Activated T-cell treated with anti-CD3 and anti-CD28 coated beads, Interleukin-2, amount 50 U/mL, for 72 hours (primary cell): ENCODE data around the gene MIER2. TPM values are rescaled to one million over a fixed set of nuclear protein-coding genes. Genes with fewer than 3 reads are reported as not detected.

ENCODE experiments used
- ATAC-seq, 2 donors: fragments of 150-1000 bp; cut with Tn5 transposase; replicated peaks in 1 of 2; 2 replicates each; pipeline ENCODE4 v1.10.0; 2021; ENCODE audit warnings: moderate library complexity in 2 of 2, mild to moderate bottlenecking in 1 of 2
- DNase-seq, 2 donors: peaks; one replicate each; pipeline ENCODE4 v3.0.0; 2021 to 2022; ENCODE audit warnings: mixed read lengths in 1 of 2
- H3K27ac Mint-ChIP-seq: one replicate; pipeline ENCODE4 v1.8.0; 2022; ENCODE audit warnings: mild to moderate bottlenecking, moderate library complexity, mixed read lengths
- H3K27me3 Mint-ChIP-seq: one replicate; pipeline ENCODE4 v1.8.0; 2022; ENCODE audit warnings: low read depth, mixed read lengths
- H3K36me3 Mint-ChIP-seq, 2 donors: one replicate each; pipeline ENCODE4 v1.8.0; 2022; ENCODE audit warnings: mixed read lengths in 2 of 2, mild to moderate bottlenecking in 1 of 2; ENCODE audit not compliant: insufficient read depth in 2 of 2
- H3K4me1 Mint-ChIP-seq: one replicate; pipeline ENCODE4 v1.8.0; 2022; ENCODE audit warnings: low read depth, mixed read lengths
- H3K4me3 Mint-ChIP-seq, 2 donors: one replicate each; pipeline ENCODE4 v1.8.0; 2022; ENCODE audit warnings: mild to moderate bottlenecking in 2 of 2, mixed read lengths in 2 of 2, moderate library complexity in 2 of 2
- H3K9me3 Mint-ChIP-seq, 2 donors: one replicate each; pipeline ENCODE4 v1.8.0; 2022; ENCODE audit warnings: mixed read lengths in 2 of 2
- total RNA-seq, 2 donors: library from RNA; stranded (reverse); gene quantifications; one replicate each; pipeline ENCODE4 v1.2.3, GENCODE V29; 2022

The MIER2 gene
- total RNA-seq, 2 donors from 2014 or later = 25.8 to 29.0 TPM

DNA sequence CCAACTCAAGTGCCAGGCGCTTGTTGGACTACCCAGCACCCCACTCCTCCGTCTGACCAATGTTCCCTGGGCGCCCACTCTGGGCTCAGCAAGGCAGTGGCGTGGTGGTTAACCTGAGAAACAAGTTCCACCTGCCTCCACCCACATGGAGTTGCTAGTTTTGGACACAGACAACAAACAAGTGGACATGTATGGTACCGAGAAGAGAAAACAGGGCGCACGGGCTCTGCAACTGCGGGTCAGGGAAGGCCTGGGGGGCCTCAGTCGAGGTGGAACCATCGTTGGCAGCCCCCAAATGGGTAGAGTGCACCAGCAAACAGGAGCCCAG lies 2.5 kb downstream of the MIER2 start:
- H3K27me3 Mint-ChIP-seq = peaks cover 6% of the 10 kb centered on the region
- H3K4me1 Mint-ChIP-seq = peaks cover 70% of the 10 kb centered on the region
- peaks cover 7 to 16% of the 10 kb centered on the region in 2 donors for H3K36me3 Mint-ChIP-seq
- H3K4me3 Mint-ChIP-seq = peak overlapping the region; percentile 46 to 82
- ATAC-seq (no peak), DNase-seq (no peak)
- H3K27ac Mint-ChIP-seq = no peak overlapping the region
- no peaks in the 10 kb centered on the region for H3K9me3 Mint-ChIP-seq

DNA sequence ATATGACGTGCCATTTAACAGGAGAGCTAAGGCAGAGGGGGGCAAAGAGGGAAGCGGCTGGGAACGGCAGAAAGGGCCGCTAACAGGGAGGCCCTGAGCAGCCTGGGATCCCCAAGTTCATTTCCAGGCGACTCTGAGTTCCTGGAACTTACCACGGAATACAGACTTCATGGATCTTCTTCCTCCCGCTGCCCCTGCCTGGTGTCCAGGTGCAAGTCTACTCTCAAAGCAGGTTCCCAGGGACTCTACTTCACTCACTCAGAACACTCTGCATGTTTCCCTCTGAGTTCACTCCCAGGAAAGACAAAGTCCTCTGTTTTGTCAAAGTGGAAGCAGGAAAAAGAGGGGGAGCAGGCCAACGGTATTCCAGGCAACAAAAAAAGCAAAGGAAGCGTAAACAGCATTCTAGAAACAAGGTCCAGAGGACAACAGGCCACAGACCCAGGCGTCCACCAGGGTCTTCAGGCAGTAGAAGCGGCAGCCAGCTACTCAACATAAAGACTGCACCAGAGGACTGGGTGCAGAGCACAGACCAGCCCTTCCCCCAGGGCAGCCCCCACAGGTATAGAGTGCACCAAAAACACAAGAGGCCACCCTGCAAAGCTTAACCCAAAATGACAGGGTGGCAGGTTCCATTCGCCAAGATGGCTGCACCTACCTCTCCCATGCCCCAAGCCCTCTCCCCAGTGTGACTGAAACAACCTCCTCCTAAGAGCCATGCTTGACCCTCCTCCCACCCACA lies 3.0 kb downstream of the MIER2 start:
- no peak overlapping the region for H3K27ac Mint-ChIP-seq
- no peaks in the 10 kb centered on the region for H3K9me3 Mint-ChIP-seq
- no peak for DNase-seq
- peaks cover 73% of the 10 kb centered on the region for H3K4me1 Mint-ChIP-seq
- H3K36me3 Mint-ChIP-seq = peaks cover 9 to 16% of the 10 kb centered on the region in 2 donors
- peak overlapping the region; percentile 8 to 18 for H3K4me3 Mint-ChIP-seq
- H3K27me3 Mint-ChIP-seq = peaks cover 6% of the 10 kb centered on the region
- no peak for ATAC-seq

DNA sequence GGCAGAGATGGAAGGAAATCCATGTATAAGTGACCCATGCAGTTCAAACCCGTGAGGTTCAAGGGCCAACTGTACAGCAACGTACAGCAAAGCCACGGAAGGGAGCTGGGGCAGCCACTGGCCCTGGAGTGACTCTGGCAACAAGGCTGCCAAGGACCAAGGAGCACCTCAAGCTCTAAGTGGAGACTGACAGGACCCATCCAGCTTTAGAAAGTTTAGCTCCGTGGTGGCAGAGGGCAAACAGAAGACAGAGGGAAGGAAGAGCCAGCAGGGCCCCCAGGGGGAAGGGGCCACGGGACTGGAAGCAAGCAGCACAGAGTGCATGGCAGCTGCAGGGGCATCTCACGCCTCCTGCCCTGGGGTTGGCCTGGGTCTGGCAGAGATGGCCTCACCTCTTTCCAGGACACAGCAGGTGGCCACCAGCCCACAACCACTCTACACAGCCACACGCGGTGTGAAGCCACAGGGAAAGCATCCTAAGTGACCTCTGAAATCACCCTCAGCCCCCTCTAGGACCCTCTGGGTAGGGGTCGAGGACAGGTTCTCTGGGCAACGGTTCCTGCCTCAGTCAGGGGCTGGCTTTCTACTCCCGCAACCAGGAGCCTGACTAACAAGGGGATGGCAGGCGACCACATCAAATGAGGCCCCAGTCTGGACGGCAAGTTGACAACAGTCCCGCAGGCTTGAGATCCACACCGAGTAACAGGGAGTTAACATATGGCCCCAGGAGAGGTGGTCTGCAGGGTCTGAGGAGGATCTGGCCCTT lies 3.8 kb downstream of the MIER2 start:
- Mint-ChIP-seq H3K9me3 (no peaks in the 10 kb centered on the region), H3K27ac (no peak overlapping the region), H3K36me3 (peaks cover 9 to 16% of the 10 kb centered on the region in 2 donors), H3K4me3 (peak overlapping the region in 1 of 2 donors; percentile 34), H3K4me1 (peaks cover 73% of the 10 kb centered on the region), H3K27me3 (peaks cover 6% of the 10 kb centered on the region)
- ATAC-seq (no peak), DNase-seq (no peak)

DNA sequence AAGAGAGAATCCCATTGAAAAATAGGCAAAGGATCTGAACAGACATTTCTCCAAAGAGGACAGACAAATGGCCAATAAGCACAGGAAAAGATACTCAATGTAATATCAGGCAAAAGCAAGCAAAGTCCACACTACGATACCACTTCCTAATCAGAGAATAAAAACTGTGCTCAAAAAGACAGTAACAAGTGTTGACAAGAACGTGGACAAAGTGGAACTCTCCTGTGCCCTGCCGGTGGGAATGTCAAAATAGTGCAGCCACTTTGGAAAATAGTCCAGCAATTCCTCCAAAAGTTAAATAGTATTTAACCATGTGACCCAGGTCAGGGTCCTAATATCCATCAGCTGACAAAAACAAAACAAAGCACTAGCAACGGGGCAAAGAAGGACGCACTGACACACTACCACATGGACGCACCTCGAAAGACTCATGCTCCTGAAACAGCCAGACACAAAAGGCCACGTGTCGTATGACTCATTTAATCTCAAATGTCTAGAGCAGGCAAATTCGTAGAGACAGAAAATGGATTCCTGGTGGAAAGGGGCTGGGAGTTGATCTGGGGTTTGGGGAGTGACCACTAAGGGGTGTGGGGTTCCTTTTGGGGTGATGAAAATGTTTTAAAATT lies 5.2 kb downstream of the MIER2 start:
- peaks cover 9 to 13% of the 10 kb centered on the region in 2 donors for H3K36me3 Mint-ChIP-seq
- H3K4me1 Mint-ChIP-seq = peaks cover 65% of the 10 kb centered on the region
- DNase-seq (no peak), ATAC-seq (no peak)
- H3K4me3 Mint-ChIP-seq = no peak overlapping the region
- no peaks in the 10 kb centered on the region for H3K27me3 Mint-ChIP-seq
- H3K9me3 Mint-ChIP-seq = no peaks in the 10 kb centered on the region
- no peak overlapping the region for H3K27ac Mint-ChIP-seq

DNA sequence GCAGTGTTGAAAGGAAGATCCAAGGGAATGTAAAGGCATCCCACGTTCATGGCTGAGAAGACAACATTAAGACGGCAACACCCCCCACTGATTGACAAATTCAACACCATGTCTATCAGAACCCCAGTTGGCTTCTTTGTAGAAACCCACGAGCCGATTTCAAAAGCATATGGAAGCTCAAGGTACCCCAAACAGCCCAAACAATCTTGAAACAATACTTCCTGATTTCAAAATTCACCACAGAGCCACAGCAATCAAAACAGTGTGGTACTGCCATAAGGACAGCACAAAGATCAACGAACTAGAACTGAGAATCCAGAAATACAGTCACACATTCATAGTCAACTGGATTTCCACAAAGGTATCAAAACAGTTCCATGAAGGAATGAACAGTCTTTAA lies 6.2 kb downstream of the MIER2 start:
- H3K4me1 Mint-ChIP-seq = peaks cover 60% of the 10 kb centered on the region

DNA sequence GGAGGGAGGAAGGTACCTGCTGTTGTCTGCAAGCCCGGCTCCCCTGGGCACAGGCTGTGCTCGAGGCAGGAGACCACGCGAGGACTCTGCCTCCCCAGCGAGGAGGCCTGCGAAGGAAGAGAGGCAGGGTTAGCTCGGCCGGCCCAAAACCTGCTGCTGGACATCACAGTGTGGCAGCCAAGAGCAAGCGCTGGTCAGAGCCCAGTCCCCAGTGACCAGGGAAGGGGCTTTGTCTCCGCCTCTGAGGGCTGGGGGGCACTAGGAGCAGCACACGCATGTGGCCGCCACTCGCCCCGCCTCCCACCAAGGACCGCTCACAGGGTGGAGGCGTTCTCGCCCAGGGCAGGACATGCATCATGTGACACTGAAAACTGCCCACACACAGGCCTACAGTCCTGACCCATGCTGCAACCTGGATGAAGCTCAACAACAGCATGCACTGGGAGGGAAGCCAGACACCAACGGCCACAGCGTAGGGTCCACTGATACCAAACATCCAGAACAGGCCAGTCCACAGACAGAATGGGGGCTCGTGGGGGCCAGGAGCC lies 8.5 kb downstream of the MIER2 start:
- no peak overlapping the region for H3K4me3 Mint-ChIP-seq
- peaks cover 11 to 16% of the 10 kb centered on the region in 2 donors for H3K36me3 Mint-ChIP-seq
- DNase-seq (no peak), ATAC-seq (no peak)
- H3K9me3 Mint-ChIP-seq = no peaks in the 10 kb centered on the region
- no peaks in the 10 kb centered on the region for H3K27me3 Mint-ChIP-seq
- no peak overlapping the region for H3K27ac Mint-ChIP-seq
- H3K4me1 Mint-ChIP-seq = peaks cover 37% of the 10 kb centered on the region

More for the DNA sequence above, 6.2 kb downstream of the MIER2 start:
- peaks cover 9 to 13% of the 10 kb centered on the region in 2 donors for H3K36me3 Mint-ChIP-seq
- no peak overlapping the region for H3K4me3 Mint-ChIP-seq
- no peak overlapping the region for H3K27ac Mint-ChIP-seq
- DNase-seq (no peak), ATAC-seq (no peak)
- H3K9me3 Mint-ChIP-seq = no peaks in the 10 kb centered on the region
- H3K27me3 Mint-ChIP-seq = no peaks in the 10 kb centered on the region

DNA sequence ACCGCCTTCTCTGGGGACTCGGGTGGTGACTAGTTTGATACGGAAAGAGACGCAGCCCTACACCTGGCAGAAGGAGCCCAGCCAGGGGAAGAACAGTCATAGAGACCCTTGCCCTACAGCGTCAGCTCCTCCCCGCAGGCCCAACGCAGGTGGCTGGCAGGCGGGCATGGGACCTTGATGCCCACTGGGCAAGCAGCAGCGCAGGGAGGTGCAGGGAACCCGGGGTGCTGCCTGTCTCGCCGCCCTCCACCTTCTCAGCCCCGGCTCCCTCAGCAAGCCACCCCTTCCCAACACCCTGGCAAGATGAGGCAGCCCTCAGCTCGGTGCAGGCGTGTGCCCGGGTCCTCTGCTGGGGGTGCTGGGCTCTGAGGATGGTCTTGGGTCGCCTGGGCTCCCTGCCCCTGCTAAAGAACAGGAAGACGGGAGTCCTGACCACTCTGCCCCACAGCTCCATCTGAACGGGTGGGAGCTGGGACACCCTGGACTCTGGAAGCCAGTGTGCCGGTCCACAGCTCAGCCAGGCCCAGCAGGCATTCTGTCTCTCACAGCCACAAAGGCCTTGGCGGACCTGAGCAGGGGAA lies 9.0 kb downstream of the MIER2 start:
- H3K27ac Mint-ChIP-seq = no peak overlapping the region
- H3K36me3 Mint-ChIP-seq = peaks cover 14 to 19% of the 10 kb centered on the region in 2 donors
- H3K4me3 Mint-ChIP-seq = no peak overlapping the region
- H3K4me1 Mint-ChIP-seq = peaks cover 32% of the 10 kb centered on the region
- ATAC-seq (no peak), DNase-seq (no peak)
- peaks cover 2% of the 10 kb centered on the region in 2 donors for H3K9me3 Mint-ChIP-seq
- no peaks in the 10 kb centered on the region for H3K27me3 Mint-ChIP-seq

DNA sequence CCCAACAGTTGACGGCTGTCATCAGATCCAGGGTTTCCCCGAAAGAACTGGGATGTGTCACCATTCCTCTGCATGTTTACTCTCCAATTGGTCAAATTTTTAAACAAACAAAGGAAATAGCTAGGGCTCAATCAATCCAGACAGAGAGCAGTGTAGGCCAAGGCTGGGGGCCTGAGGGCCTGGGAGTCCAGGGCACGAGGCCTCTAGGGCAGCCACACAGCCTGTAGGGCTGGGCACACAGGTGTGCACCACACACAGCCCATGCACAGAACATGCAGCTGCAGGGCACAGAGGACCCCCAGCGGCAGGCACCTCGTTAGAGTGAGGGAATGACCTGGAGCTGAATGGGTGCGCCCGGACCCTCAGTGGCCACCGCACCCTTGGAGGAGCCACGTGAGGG lies 9.5 kb downstream of the MIER2 start:
- no peak overlapping the region for H3K27ac Mint-ChIP-seq
- H3K36me3 Mint-ChIP-seq = peaks cover 16 to 23% of the 10 kb centered on the region in 2 donors
- H3K9me3 Mint-ChIP-seq = peaks cover 2% of the 10 kb centered on the region in 2 donors
- H3K4me1 Mint-ChIP-seq = peaks cover 28% of the 10 kb centered on the region
- H3K4me3 Mint-ChIP-seq = no peak overlapping the region
- no peak for ATAC-seq
- no peaks in the 10 kb centered on the region for H3K27me3 Mint-ChIP-seq
- no peak for DNase-seq

DNA sequence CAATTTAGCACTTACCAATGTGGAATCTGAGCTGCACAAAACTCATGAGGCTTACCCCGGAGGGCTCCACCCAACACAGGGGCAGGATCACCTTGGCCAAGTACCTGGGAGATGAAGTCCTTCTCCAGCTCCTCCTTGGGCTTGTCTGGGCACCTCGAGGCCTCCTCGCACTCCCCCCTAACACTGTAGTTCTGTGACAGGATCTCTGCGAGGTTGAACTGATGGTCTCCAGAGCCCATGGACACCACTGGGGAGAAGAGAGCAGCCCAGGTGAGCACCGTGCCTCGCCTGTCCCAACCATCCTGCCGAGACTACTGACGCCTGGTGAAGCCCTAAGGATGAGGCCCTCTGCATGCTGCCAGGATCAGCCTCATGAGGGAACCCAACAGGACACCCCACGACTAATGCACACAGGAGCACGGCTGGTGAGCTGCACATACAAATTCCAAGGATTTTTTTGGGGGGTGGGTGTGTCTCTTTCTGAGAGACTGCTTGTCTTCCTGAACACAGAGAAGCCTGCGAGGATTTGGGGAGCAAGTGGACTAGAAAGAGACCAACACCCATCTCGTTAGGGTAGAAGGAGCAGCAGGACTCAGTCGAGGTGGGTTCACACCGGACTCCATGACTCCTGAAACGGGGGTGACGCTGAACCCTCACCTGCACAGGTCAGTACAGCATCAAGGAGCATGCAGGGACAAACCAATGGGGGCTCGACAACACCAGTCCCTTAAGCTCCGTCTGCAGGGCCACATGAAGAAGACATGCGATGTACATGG lies 10.1 kb downstream of the MIER2 start:
- Mint-ChIP-seq H3K27ac (no peak overlapping the region), H3K36me3 (peaks cover 13 to 21% of the 10 kb centered on the region in 2 donors), H3K27me3 (no peaks in the 10 kb centered on the region), H3K9me3 (peaks cover 2% of the 10 kb centered on the region in 2 donors), H3K4me1 (peaks cover 22% of the 10 kb centered on the region), H3K4me3 (no peak overlapping the region)
- no peak for DNase-seq
- no peak for ATAC-seq

DNA sequence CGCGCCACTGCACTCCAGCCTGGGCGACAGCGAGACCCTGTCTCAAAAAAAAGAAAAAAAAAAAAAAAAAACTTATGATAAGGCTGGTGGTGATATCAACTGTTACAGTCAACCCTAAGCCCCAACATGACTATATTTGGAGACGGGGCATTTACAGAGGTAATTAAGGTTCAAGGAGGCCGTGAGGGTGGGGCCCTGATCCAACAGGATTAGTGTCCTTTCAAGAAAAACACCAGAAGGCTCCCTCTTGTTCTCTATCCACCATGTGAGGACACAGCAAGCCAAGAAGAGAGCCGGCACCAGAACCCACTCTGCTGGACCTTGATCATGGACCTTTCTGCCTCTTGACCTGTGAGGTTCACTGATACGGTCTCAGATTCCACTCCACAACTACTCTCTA lies 14.1 kb downstream of the MIER2 start:
- no peaks in the 10 kb centered on the region for H3K4me1 Mint-ChIP-seq
- peaks cover 2 to 6% of the 10 kb centered on the region in 2 donors for H3K9me3 Mint-ChIP-seq
- no peak for ATAC-seq
- no peak overlapping the region for H3K4me3 Mint-ChIP-seq
- H3K27me3 Mint-ChIP-seq = no peaks in the 10 kb centered on the region
- H3K36me3 Mint-ChIP-seq = peaks cover 21 to 31% of the 10 kb centered on the region in 2 donors
- DNase-seq = no peak
- H3K27ac Mint-ChIP-seq = no peak overlapping the region

DNA sequence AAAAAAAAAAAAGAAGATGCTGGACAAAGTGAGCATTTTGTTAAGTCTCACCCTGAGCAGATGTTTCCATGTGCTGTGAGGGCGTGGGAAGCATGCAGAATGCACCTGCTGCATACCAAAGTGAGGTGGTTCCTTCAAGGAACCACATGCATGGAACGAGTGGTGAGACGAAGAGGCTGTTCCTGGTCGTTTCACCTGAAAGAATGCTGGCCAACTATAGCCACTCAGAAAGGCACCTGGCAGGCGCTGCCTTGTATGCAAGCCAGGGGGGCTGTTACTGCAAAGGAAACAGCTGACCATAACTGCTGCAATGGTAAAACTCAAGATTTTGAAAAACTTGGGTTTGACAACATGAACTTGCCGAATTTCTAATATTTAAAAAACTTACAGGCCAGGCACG lies 14.7 kb downstream of the MIER2 start:
- Mint-ChIP-seq H3K4me3 (no peak overlapping the region), H3K4me1 (no peaks in the 10 kb centered on the region), H3K36me3 (peaks cover 21 to 31% of the 10 kb centered on the region in 2 donors), H3K27ac (no peak overlapping the region), H3K27me3 (no peaks in the 10 kb centered on the region), H3K9me3 (peaks cover 2 to 6% of the 10 kb centered on the region in 2 donors)
- DNase-seq (no peak), ATAC-seq (no peak)

DNA sequence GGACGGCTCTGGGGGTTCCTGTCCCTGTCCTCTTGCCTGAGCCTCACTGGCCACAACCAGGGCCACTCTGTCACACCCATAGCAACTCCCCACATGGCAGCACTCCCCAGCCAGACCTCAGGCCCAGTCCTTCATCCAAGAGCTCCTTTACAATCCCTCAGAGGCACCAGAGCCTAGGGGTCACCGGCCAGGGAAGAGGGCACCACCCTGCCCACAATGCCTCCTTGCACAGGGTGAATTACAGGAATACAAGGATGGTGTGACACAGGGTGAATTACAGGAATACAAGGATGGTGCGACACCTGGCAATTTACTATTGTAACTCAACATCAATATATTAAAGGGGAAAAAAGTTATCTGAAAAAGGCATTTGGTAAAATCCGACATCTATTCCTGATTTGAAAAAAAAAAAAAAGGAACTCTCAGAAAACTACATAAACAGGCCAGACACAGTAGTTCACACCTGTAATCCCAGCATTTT lies 16.5 kb downstream of the MIER2 start:
- ATAC-seq (no peak), DNase-seq (no peak)
- H3K27me3 Mint-ChIP-seq = no peaks in the 10 kb centered on the region
- H3K4me1 Mint-ChIP-seq = no peaks in the 10 kb centered on the region
- H3K36me3 Mint-ChIP-seq = peaks cover 21 to 31% of the 10 kb centered on the region in 2 donors
- peaks cover 2 to 6% of the 10 kb centered on the region in 2 donors for H3K9me3 Mint-ChIP-seq
- no peak overlapping the region for H3K4me3 Mint-ChIP-seq
- H3K27ac Mint-ChIP-seq = no peak overlapping the region
